NCI-H2029 (cell line): Measurements from ENCODE around the gene MPPED2.

Experiments used
- DNase-seq: peaks from one replicate; lab custom pipeline; 2025; lab: John Stamatoyannopoulos, UW

The MPPED2 gene

DNA sequence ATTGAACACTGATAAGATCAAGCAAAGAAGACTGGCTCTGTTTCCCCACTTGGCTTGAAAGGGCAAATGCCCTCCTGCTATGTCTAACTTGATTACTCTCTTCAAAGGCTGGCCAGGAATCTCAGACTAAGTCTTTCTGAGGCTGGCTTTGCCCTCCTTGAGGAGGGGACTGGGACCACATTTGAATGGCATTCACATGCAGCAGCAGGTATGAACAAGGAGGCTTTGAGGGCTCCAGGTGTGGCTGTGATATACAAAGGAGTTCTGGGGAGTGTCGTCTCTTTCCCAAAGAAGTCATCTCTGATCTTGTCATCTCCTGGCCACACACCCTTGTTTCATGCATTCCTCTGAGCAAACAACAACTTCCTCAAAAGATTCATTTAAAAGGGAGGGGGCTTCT, 132.4 kb downstream of the MPPED2 start:
- no peak for DNase-seq

DNA sequence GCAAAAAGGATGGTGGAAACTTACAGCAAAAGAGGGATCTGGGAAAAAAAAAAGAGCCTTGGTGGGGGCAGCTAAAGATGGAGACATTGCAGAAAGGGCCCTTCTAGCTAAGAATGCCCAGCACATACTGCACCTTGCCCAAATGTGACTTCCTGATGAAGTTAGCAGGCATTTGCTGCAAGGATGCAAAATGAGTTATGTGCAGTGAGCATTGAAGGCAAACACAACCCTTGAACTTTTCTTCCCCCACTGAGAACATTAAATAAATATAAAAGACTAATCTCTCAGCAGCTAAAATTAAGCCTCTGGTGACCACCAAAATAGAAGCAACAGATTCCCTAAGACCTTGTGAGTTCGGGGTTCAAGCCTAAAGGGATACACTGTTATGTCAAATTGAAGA, 133.3 kb downstream of the MPPED2 start:
- DNase-seq = no peak

DNA sequence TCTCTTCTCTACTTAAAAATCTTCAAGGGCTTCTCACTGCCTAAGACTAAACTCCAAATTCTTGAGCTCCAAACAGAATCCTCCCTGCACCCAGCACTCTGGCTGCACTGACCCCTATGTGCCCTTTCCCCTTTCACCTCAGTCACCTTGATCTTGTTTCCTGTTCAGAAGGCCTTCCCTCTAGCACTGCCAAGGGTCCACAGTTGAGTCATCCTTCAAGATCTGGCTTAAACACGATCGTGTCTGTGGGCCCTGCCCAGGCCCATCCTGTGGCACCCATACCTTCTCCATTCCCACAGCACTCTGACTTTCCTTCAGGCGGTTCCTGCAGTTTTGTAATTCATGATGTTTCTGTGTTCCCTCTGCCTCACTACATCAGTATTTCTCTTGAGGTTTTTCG, 134.0 kb downstream of the MPPED2 start:
- DNase-seq = no peak

DNA sequence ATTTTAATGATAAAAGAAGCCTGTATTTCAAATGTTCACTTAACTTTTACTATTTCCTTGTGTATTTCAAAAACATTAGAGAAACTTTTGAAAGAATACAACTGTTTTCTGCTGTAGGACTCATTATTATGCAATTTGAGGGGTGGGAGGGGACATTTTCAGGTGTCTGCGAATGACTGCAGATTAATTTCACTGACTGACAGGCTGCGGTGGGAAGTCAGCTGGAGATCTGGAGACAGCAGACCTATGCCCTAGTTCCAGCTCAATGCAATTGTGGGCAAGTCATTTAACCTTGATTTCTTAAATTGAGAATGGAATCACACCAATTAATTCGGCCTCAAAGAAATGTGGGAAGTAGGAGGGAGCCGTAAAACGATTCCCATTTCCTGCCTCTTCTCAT, 134.5 kb downstream of the MPPED2 start:
- no peak for DNase-seq

DNA sequence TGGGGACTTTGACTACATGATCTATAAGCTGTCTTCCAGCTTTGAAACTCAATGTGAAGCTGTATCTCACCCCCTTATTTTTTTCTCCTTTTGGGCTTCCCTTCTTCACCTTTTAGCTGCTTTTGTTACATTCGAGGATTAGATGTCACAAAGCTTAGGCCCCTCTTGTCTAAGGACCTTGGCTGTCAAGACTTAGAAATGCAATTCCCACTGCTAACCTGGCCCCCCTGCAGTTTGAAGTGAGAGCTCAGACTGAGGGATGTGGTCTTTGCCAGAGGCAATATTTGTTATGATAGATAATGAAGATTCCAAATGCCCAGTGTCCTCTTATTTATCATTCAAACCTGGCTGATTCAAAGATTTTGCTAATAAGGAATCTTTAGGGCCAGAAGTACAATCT, 135.0 kb downstream of the MPPED2 start:
- no peak for DNase-seq

DNA sequence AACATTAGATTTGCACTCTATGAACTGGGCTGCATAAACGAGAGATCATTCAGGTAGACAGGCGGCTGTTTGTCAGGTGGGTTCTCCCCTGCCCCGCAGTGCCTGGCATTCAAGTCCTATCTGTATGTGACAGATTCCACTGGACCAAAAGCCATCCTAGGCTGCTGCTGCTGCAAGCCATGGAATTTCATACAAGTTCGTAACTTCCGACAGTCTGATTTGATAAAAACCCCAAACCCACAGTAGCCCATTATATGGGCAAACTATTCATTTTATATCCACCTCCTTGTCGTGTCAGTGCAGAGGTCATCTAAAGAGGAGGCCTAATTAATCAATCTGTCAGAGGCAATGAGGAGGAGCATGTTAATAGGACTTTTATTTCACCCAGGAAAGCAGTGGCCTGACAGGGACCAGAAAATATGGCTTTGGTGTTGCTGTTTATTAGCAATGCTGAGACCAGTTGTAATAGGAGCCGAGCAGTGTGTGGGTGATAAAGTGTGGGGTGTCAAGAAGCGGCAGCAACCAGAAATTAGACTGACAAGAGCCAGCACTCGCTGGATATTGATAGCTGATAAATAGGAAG, 139.0 kb downstream of the MPPED2 start:
- no peak for DNase-seq

DNA sequence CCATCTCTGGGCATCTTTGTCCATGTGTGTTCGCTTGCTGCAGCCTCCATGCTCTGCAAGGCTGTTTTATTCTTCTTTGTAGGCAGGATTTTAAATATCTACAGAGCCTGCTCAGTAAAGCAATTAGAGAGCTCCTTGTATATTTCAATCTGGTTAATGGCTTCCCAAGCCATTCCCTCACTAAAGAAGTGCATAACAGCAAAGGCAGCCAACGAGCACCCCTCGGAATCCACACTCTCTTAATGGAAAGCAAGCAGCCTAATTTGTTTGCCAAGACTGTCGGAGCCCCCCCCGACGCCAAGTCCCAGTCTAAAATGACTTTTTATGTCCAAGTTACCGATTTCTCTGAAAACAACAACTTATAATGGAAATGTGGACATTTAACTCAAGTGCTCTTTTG, 139.6 kb downstream of the MPPED2 start:
- DNase-seq = no peak

DNA sequence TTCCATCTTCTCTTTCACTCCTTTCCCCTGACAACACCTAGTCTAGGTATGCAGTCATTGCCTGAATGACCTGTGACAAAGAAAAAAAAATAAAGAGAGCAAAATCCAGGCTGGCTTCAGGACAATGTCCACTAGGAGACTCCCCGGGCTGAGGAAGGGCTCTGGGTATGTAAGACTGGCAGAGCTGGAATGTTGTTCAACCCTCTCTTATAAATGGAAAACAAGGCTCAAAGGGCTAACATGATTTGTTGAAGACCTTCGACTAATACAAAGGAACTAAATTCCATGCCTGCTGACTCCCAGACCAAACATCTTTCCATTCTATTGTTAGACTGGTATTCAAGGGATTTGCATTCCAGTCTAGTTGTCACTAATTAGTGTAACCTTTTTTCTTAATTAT, 141.1 kb downstream of the MPPED2 start:
- DNase-seq = no peak

DNA sequence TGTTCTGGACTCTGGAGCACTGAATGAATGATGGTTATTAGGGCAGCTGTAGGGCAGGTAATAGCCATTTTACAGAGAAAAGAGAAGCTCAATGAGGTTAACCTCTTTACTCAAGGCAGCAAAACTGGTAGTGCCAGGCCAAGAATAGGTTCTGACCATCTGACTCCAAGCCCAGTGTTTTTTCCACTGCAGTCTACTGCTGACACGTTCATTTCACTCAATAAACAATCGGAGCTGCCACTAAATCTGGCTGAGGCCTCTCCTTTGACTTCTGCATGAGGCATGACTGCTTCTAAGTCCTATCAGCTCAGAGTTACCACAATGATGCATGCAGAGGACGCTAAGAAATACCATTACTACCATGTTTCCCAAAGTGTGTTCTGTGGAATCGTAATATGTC, 145.6 kb downstream of the MPPED2 start:
- no peak for DNase-seq

DNA sequence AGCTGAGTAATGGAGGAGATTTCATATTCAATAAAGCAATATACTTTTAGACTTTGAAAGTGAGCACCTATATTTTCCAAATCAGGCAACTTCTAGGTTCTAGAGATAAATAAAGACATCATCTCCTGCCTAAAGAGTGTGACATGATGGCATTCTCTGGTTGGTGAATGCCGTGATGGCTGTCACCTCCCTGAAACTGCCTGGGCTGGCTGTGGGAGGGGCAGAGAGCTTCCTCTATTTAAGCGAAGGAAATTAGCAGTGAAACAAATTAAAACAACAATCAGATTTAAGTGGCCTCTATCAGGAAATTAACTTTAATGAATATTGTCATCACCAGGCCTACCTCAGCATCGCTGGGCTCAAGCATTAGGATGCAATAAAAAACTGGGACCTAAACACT, 149.4 kb downstream of the MPPED2 start:
- no peak for DNase-seq

DNA sequence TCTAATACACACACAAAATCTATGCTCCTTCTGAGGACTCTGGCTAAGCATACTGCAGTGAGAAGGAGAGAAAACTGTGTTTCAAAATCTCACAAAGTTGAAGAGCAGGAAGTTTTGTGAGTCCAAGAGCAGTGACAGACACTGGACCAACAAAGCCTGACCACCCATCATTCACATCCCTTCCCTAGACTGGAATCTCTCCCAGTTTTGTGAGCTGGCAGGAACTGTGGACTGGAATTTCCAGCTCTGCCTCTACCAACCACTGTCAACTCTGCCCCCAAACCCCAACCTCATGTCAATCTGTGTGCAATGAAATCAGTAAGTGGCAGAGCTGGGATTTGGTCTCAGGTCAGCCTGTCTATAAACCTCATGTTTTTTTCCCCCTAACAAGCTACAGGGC, 150.7 kb downstream of the MPPED2 start:
- no peak for DNase-seq

DNA sequence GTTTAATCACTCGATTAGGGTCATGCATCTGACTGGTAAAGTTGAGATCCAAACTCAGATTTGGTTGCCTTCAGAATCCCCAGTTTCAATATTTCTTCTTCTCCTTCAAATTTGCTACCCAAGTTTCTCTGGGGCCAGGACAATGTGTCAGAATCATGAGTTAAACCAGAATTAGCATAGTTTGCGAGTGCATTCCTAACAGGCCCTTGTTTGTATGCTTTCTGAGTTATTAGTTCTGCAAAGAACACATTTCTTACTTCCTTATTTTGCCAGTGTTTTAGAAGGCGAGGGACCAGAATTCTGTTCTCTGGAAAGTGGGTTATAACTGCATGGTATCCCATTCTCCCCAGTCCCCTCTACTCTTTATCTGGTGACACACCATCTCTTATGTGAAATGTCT, 151.3 kb downstream of the MPPED2 start:
- no peak for DNase-seq

DNA sequence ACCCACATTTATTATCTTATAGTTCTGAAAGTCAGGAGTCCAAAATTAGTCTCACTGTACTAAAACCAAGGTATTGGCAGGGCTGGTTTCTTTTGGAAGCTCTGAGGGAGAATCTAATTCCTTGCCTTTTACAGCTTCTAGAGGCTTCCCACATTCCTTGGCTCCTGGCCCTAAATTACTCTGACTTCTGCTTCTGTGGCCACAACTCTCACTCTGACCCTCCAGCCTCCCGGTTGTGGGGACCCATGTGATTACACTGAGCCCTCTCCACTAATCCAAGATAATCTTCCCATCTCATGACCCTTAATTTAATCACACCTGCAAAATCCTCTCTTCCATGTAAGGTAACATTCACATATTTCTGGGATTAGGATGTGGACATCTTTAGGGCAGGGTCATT, 152.3 kb downstream of the MPPED2 start:
- no peak for DNase-seq

DNA sequence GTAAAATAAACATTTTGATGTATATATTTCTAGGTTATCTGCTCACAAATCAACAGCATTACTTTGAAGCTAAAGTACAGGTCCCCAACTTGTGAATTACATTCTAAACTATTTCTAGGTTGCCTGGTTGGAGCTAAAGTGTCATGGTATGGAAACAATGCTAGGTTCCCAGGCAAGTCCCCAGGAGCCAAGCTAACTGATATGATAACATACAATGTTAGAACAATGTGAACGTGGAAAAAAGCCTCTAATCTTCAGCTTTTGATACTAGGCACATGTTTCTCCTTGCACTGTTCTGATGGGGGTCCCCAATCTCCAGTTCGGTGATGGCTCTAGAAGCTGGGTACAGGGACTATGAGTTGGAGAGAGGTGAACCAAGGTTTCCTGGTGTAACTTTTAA, 153.4 kb downstream of the MPPED2 start:
- DNase-seq = no peak

DNA sequence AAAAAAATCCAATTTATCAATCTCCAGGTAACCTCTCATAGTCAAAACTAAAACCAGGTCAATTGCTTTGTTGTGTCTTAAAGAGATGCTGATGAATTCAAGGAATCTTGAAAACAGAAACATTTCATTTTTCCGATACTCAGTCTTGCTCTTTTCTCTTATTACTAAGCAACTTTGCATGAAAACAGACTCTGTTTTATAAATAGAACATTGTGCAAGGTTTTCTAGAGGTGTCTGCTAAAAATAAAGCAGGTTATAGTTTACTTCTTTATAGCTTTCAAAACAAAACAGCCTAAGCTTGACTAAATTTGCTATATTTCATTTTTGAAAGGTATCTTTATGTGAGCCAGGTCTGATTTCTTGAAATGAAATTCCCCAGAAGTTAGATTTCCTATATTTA, 154.0 kb downstream of the MPPED2 start:
- no peak for DNase-seq

DNA sequence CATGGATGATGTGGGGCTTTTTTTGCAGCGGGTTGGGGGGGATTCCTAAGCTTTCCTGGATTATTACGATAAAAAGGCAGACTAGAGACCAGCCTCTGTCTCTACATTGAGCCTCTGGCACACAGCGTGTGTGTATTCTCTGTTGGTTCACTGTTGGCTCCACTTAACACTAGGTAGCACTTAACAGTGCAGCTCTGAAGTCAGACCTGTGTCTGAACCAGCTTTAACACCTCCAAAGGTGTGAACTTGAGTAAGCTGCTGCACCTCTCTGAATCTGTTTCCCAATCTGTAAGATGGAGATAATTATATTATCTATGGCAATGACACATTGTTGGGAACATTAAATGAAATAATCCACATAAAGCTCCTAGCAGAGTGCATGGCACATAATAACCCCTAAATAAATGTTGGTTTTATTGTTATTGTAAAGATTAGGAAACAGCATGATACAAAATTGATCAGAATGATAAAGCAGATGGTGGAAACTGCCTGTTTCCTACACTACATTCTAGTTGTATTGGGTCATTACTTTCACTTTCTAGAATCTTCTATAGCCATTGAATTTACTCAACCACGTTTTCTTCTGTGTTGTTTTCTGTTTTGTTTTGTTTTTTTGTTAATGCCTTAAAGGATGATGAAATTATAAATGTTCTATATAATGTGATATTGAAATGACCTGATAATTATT, 154.9 kb downstream of the MPPED2 start:
- no peak for DNase-seq

DNA sequence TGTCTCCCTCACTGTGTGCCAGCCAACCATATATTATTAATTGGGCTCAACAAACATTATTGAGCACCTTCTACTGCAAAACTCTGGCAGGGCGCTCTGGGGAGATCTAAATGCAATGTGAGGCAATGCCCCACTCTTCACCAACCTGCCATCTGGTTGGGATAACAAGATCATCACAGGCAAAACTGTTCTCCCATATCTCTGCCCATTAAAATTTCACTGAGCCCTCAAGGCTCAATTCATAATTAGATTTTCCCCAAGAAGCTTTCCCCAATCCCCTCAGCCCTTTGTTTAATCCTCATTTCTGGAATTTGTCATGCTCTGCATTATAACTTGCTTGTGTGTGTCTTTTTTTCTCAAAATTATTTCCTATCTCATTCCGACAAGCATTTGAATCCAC, 156.6 kb downstream of the MPPED2 start:
- no peak for DNase-seq

DNA sequence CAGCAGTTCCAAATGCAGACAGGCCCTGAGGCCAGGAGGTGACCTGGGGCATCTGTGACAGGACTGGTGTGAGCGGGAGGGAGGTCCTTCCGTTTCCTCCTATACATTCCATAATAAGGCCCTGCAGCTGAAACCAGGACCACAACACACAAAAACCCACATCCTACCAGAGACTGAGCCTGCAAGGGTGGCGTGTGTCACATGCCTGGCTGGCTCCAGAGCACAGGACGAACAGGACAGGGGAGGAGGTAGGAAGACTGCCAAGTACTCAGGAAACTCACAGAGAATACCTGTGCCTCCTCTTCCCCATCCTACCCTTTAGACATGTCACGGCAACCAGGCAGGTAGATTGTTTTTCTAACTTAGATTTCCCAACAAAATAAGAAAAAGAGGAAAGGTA, 159.4 kb downstream of the MPPED2 start:
- DNase-seq = no peak

DNA sequence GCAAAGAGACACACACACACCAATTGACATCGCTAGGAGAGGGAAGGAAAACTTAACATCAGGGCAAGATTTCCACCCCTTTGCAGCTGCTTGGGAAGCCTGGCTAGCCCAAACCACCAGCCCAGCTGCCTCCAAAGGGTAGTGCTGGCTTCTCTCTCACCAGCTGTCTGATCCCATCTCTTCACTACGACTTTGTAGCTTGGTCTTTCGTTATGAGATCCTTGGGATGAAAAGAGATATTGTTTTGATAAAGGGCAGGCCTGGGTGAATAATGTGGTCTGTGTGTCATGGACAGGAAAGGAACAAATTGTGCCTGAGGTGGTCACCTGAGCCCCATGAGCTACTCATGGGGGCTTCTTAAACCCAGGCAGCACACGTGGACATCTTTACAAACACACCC, 161.3 kb downstream of the MPPED2 start:
- no peak for DNase-seq

DNA sequence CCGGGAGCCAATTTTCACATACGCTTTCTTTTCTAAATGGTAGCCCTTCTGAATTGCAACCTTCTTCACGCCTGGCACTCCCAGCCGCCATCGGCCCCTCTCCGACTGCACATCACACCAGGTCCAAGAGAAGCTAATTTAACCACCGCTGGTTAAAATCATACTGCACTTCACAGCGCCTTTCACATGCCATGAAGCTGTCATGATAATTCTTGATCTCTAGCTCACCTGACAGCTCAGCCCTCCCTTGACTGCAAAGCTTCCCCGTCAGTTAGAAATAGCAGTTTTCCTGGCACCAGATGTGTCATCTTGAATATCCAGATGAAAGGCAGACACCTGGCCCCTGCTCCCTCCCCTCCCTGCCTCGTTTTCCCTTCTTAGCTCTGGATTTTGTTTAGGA, 161.8 kb downstream of the MPPED2 start:
- DNase-seq = no peak

DNA sequence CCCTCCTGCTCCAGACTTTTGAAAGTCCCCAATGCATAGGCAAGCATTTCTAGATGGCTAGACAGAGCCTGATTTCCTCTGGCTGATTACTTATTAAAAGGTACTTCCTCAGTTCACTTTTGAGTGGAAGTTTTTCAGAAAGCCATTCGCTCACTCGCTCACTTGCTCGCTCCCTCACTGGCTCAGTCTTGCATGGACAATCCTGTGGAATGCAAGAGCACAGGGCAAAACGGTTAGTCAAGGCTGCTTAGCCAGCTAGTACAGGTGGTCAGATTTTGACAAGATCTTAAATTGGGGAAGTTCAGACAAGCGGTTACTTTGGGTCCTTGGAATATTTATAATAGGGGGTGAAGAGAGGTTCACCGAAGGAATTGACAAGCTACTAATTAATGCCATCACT, 162.3 kb downstream of the MPPED2 start:
- no peak for DNase-seq

DNA sequence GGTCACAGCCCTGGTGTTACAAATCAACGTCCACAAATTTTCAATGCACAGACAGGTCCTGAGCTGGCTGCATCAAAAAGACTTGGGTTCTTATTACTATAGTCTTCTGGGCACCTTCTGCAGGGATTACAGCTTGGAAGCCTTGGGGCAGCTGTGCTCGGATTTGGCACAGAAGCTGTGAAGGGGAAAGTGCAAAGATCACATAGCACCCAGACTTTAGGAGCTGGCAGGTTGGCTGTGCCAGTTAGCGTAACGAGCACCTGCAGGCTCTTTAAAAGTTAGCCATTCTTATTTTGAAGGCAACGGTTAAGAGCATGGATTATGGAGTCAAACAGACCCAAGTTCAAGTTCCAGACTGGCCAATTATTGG, 162.9 kb downstream of the MPPED2 start:
- DNase-seq = no peak

DNA sequence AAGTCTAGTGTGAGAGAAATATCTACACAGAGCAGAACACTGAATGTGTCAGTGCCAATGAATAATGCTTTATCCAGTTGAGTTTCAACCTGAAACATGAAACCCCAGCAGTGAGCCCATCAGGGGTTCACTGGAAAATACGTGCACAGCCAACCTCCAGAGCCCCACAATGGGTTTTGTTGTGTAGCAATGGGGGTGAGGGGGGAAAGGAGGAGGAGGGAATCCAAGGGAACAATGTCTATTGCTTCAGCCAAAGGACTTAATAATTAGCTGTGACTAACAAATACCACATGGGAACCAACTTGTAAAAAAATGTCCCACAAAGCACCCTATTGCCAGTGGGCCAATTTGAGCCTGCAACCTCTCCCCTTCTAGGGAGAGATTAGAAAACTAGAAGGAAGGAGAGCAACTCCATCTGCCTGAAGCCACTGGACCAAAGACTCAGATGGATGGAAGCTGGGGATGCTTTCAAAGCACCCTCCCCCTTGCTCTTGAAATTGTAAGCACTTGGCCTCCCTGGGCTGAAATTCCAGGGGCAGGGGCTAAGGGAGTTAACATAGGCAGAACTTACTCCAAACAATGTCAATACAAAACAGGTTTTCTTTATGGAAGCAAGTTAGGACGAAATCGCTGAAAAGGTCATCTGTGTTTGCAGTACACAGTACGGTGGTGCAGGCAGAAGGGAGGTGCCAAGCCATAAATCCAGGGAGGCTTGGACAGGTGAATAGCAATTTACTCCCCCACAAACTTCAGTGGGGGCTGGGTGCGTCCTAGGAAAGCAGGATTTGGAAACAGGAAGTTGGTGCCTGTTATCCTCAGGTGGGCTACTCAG, 163.5 kb downstream of the MPPED2 start:
- no peak for DNase-seq
